Neural crest cell (in vitro differentiated cells): Measurements from ENCODE around the gene MYO16. TPM values are rescaled to one million over a fixed set of nuclear protein-coding genes. Genes with fewer than 3 reads are reported as not detected.

Experiments used
- DNase-seq: peaks from one replicate; pipeline ENCODE4 v3.0.0; 2021; ENCODE audit warnings: low read depth, mixed read lengths, low spot score
- H3K27ac Mint-ChIP-seq: one replicate; pipeline ENCODE4 v1.8.0; 2021; ENCODE audit warnings: mild to moderate bottlenecking, mixed read lengths; ENCODE audit not compliant: unreplicated experiment
- H3K27me3 Mint-ChIP-seq: 2 replicates; pipeline ENCODE4 v1.8.0; 2021; ENCODE audit warnings: low read depth, mild to moderate bottlenecking, mixed read lengths
- H3K36me3 Mint-ChIP-seq: 2 replicates; pipeline ENCODE4 v1.8.0; 2021; ENCODE audit warnings: low read depth, mild to moderate bottlenecking, mixed read lengths
- H3K4me1 Mint-ChIP-seq: 2 replicates; pipeline ENCODE4 v1.8.0; 2021; ENCODE audit warnings: mixed read lengths
- H3K4me3 Mint-ChIP-seq: one replicate; pipeline ENCODE4 v1.8.0; 2021; ENCODE audit warnings: mild to moderate bottlenecking, mixed read lengths
- H3K9me3 Mint-ChIP-seq: 2 replicates; pipeline ENCODE4 v1.8.0; 2021; ENCODE audit warnings: mixed read lengths
- CTCF ChIP-seq: fragments of 200-600 bp; sonication (generic); conservative IDR thresholded peaks from 2 replicates; pipeline ENCODE4 v1.5.0; 2021; ENCODE audit warnings: antibody characterized with exemption, mild to moderate bottlenecking
- total RNA-seq: library from RNA; stranded (reverse); gene quantifications from 2 replicates; pipeline ENCODE4 v1.2.1, GENCODE V29; 2021

The MYO16 gene
- total RNA-seq, 1 donor from 2014 or later = 3.3 TPM

GRCh38 chr13:108734676-108735075, 105.3 kb downstream of the MYO16 start:
- Mint-ChIP-seq H3K36me3 (peaks cover 6% of the 10 kb centered on the region), H3K4me3 (no peak overlapping the region), H3K4me1 (no peaks in the 10 kb centered on the region), H3K27me3 (no peaks in the 10 kb centered on the region), H3K27ac (no peak overlapping the region), H3K9me3 (peaks cover 4% of the 10 kb centered on the region)
- no peak for TF ChIP-seq CTCF
- DNase-seq = no peak

GRCh38 chr13:108741930-108742329, 112.5 kb downstream of the MYO16 start:
- no peaks in the 10 kb centered on the region for H3K27me3 Mint-ChIP-seq

GRCh38 chr13:108742701-108743451, 113.5 kb downstream of the MYO16 start:
- Mint-ChIP-seq H3K27me3 (no peaks in the 10 kb centered on the region), H3K9me3 (peaks cover 15% of the 10 kb centered on the region), H3K27ac (peak overlapping the region; percentile 94), H3K4me1 (peaks cover 10% of the 10 kb centered on the region), H3K4me3 (no peak overlapping the region), H3K36me3 (peaks cover 14% of the 10 kb centered on the region)
- no peak for DNase-seq
- TF ChIP-seq CTCF = no peak

More at GRCh38 chr13:108741930-108742329, 112.5 kb downstream of the MYO16 start:
- DNase-seq = no peak
- peaks cover 10% of the 10 kb centered on the region for H3K4me1 Mint-ChIP-seq
- H3K9me3 Mint-ChIP-seq = peaks cover 10% of the 10 kb centered on the region
- H3K4me3 Mint-ChIP-seq = no peak overlapping the region
- TF ChIP-seq CTCF = no peak
- peaks cover 14% of the 10 kb centered on the region for H3K36me3 Mint-ChIP-seq
- peak overlapping the region; percentile 65 for H3K27ac Mint-ChIP-seq

- peaks cover 8% of the 10 kb centered on the region for H3K36me3 Mint-ChIP-seq
- TF ChIP-seq CTCF = no peak
- H3K4me3 Mint-ChIP-seq = no peak overlapping the region
- no peak for DNase-seq
- H3K27ac Mint-ChIP-seq = peak overlapping the region; percentile 14
- H3K4me1 Mint-ChIP-seq = peaks cover 10% of the 10 kb centered on the region
- peaks cover 15% of the 10 kb centered on the region for H3K9me3 Mint-ChIP-seq
- H3K27me3 Mint-ChIP-seq = no peaks in the 10 kb centered on the region
Measured at GRCh38 chr13:108743522-108743921, 114.1 kb downstream of the MYO16 start.

GRCh38 chr13:108747843-108748242, 118.4 kb downstream of the MYO16 start:
- Mint-ChIP-seq H3K27me3 (no peaks in the 10 kb centered on the region), H3K4me3 (no peak overlapping the region), H3K4me1 (peaks cover 6% of the 10 kb centered on the region), H3K36me3 (peaks cover 3% of the 10 kb centered on the region), H3K9me3 (peaks cover 12% of the 10 kb centered on the region), H3K27ac (no peak overlapping the region)
- no peak for TF ChIP-seq CTCF
- DNase-seq = no peak
